ENCODE data around the gene SLC2A5.
A peak's percentile ranks its signal among the peaks of the same experiment; 100 is the strongest.
"Not testable (repeated sequence)": the region's sequence is repeated elsewhere in the genome, so short reads cannot be mapped to it uniquely, and the experiment has no call there.

SLC2A5 gene

GRCh38 chr1:9005395-9005708, 64.1 kb downstream of the SLC2A5 start:
- DNase-seq (ENCODE audit: low spot score): no peak

GRCh38 chr1:9004700-9005394, 64.6 kb downstream of the SLC2A5 start:
- DNase-seq (ENCODE audit: low spot score): peak; percentile 91

GRCh38 chr1:9004031-9004699, 65.3 kb downstream of the SLC2A5 start:
- DNase-seq (ENCODE audit: low spot score): no peak

GRCh38 chr1:9002215-9002560, 67.2 kb downstream of the SLC2A5 start:
- DNase-seq (ENCODE audit: low spot score): not testable (repeated sequence)

GRCh38 chr1:9001534-9002214, 67.8 kb downstream of the SLC2A5 start:
- DNase-seq (ENCODE audit: low spot score): not testable (repeated sequence)

- DNase-seq (ENCODE audit: low spot score): not testable (repeated sequence)
These were observed 75.3 kb downstream of the SLC2A5 start for GRCh38 chr1:8993962-8994675.

- DNase-seq (ENCODE audit: low spot score): no peak
These were observed 76.3 kb downstream of the SLC2A5 start for GRCh38 chr1:8992936-8993687.

GRCh38 chr1:8989821-8990220, 79.6 kb downstream of the SLC2A5 start:
- DNase-seq (ENCODE audit: low spot score): no peak

- DNase-seq (ENCODE audit: low spot score): no peak
These were observed 80.4 kb downstream of the SLC2A5 start for GRCh38 chr1:8989061-8989460.

- no peak for DNase-seq (ENCODE audit: low spot score)
These were observed 80.8 kb downstream of the SLC2A5 start for GRCh38 chr1:8988618-8988967.

GRCh38 chr1:8987881-8988617, 81.4 kb downstream of the SLC2A5 start:
- DNase-seq (ENCODE audit: low spot score): peak; percentile 69

- no peak for DNase-seq (ENCODE audit: low spot score)
These were observed 82.6 kb downstream of the SLC2A5 start for GRCh38 chr1:8986814-8987190.

GRCh38 chr1:8985915-8986813, 83.3 kb downstream of the SLC2A5 start:
- DNase-seq (ENCODE audit: low spot score): peak; percentile 87
